HEK293 (cell line): Measurements from ENCODE around the gene KAT7.

Experiments used
- BCL11A ChIP-seq: fragments of 450-650 bp; formaldehyde crosslinking; IDR thresholded peaks from 2 replicates; pipeline ENCODE4 v1.5.1; 2016; ENCODE audit warnings: low read depth, missing biosample characterization, missing genetic modification characterization
- GLI4 ChIP-seq: fragments of 450-650 bp; formaldehyde crosslinking; IDR thresholded peaks from 2 replicates; pipeline ENCODE4 v1.5.1; 2016; ENCODE audit warnings: missing biosample characterization, missing genetic modification characterization
- SALL2 ChIP-seq: fragments of 450-650 bp; formaldehyde crosslinking; IDR thresholded peaks from 2 replicates; pipeline ENCODE4 v1.5.0; 2017; ENCODE audit warnings: missing biosample characterization, mild to moderate bottlenecking, missing genetic modification characterization, borderline replicate concordance
- SCRT1 ChIP-seq: fragments of 450-650 bp; formaldehyde crosslinking; IDR thresholded peaks from 2 replicates; pipeline ENCODE4 v1.5.1; 2016; ENCODE audit warnings: missing biosample characterization, missing genetic modification characterization, borderline replicate concordance
- ZBTB8A ChIP-seq: fragments of 450-650 bp; formaldehyde crosslinking; IDR thresholded peaks from 2 replicates; pipeline ENCODE4 v1.5.1; 2016; ENCODE audit warnings: missing biosample characterization, missing genetic modification characterization
- ZFP3 ChIP-seq: fragments of 450-650 bp; formaldehyde crosslinking; IDR thresholded peaks from 2 replicates; pipeline ENCODE4 v1.5.1; 2016; ENCODE audit warnings: low read depth, missing biosample characterization, missing genetic modification characterization
- ZNF112 ChIP-seq: fragments of 450-650 bp; formaldehyde crosslinking; IDR thresholded peaks from 2 replicates; pipeline ENCODE4 v1.5.0; 2017; ENCODE audit warnings: missing biosample characterization, missing genetic modification characterization
- ZNF184 ChIP-seq: fragments of 450-650 bp; IDR thresholded peaks from 2 replicates; pipeline ENCODE4 v1.5.1; 2018; ENCODE audit warnings: missing biosample characterization, mild to moderate bottlenecking, missing genetic modification characterization
- ZNF211 ChIP-seq: fragments of 450-650 bp; formaldehyde crosslinking; IDR thresholded peaks from 2 replicates; pipeline ENCODE4 v1.5.1; 2016; ENCODE audit warnings: low read depth, missing biosample characterization, missing genetic modification characterization
- ZNF23 ChIP-seq: fragments of 450-650 bp; formaldehyde crosslinking; IDR thresholded peaks from 2 replicates; pipeline ENCODE4 v1.5.1; 2016; ENCODE audit warnings: missing biosample characterization, missing genetic modification characterization, borderline replicate concordance
- ZNF292 ChIP-seq: fragments of 450-650 bp; formaldehyde crosslinking; IDR thresholded peaks from 2 replicates; pipeline ENCODE4 v1.5.1; 2016; ENCODE audit warnings: low read depth, missing biosample characterization, missing genetic modification characterization, borderline replicate concordance
- ZNF311 ChIP-seq: fragments of 450-650 bp; formaldehyde crosslinking; IDR thresholded peaks from 2 replicates; pipeline ENCODE4 v1.5.1; 2017; ENCODE audit warnings: missing biosample characterization, missing genetic modification characterization, borderline replicate concordance
- ZNF324 ChIP-seq: fragments of 450-650 bp; formaldehyde crosslinking; IDR thresholded peaks from 2 replicates; pipeline ENCODE4 v1.5.1; 2016; ENCODE audit warnings: missing biosample characterization, missing genetic modification characterization
- ZNF404 ChIP-seq: fragments of 450-650 bp; formaldehyde crosslinking; IDR thresholded peaks from 2 replicates; pipeline ENCODE4 v1.5.1; 2017; ENCODE audit warnings: missing biosample characterization, missing genetic modification characterization
- ZNF514 ChIP-seq: fragments of 450-650 bp; formaldehyde crosslinking; IDR thresholded peaks from 2 replicates; pipeline ENCODE4 v1.5.1; 2016; ENCODE audit warnings: missing biosample characterization, missing genetic modification characterization
- ZNF555 ChIP-seq: fragments of 450-650 bp; formaldehyde crosslinking; conservative IDR thresholded peaks from 2 replicates; pipeline ENCODE4 v1.5.1; 2017; ENCODE audit warnings: missing biosample characterization, mild to moderate bottlenecking, missing genetic modification characterization, inconsistent platforms
- ZNF561 ChIP-seq: fragments of 450-650 bp; IDR thresholded peaks from 2 replicates; pipeline ENCODE4 v1.5.1; 2018; ENCODE audit warnings: missing biosample characterization, missing genetic modification characterization, borderline replicate concordance
- ZNF629 ChIP-seq: fragments of 450-650 bp; formaldehyde crosslinking; IDR thresholded peaks from 2 replicates; pipeline ENCODE4 v1.5.1; 2017; ENCODE audit warnings: missing biosample characterization, missing genetic modification characterization
- ZNF654 ChIP-seq: fragments of 450-650 bp; formaldehyde crosslinking; IDR thresholded peaks from 2 replicates; pipeline ENCODE4 v1.5.1; 2016; ENCODE audit warnings: low read depth, missing biosample characterization, missing genetic modification characterization
- ZNF658 ChIP-seq: fragments of 450-650 bp; formaldehyde crosslinking; IDR thresholded peaks from 2 replicates; pipeline ENCODE4; 2016; ENCODE audit warnings: missing biosample characterization, missing genetic modification characterization
- ZNF664 ChIP-seq: fragments of 450-650 bp; formaldehyde crosslinking; IDR thresholded peaks from 2 replicates; pipeline ENCODE4 v1.5.1; 2016; ENCODE audit warnings: missing biosample characterization, missing genetic modification characterization
- ZNF747 ChIP-seq: fragments of 450-650 bp; formaldehyde crosslinking; IDR thresholded peaks from 2 replicates; pipeline ENCODE4 v1.5.1; 2016; ENCODE audit warnings: missing biosample characterization, missing genetic modification characterization
- ZNF76 ChIP-seq: fragments of 450-650 bp; formaldehyde crosslinking; IDR thresholded peaks from 2 replicates; pipeline ENCODE4; 2016; ENCODE audit warnings: low read depth, missing biosample characterization, missing genetic modification characterization, borderline replicate concordance
- TF ChIP-seq, protein P1 (sequence below): fragments of 450-650 bp; formaldehyde crosslinking; IDR thresholded peaks from 2 replicates; pipeline ENCODE4 v1.5.1; 2016; ENCODE audit warnings: missing biosample characterization, missing genetic modification characterization
- TF ChIP-seq, protein P2 (sequence below): fragments of 450-650 bp; formaldehyde crosslinking; IDR thresholded peaks from 2 replicates; pipeline ENCODE4 v1.5.1; 2016; ENCODE audit warnings: missing biosample characterization, missing genetic modification characterization
- TF ChIP-seq, protein P3 (sequence below): fragments of 450-650 bp; IDR thresholded peaks from 2 replicates; pipeline ENCODE4 v1.5.1; 2018; ENCODE audit warnings: missing biosample characterization, mild to moderate bottlenecking, missing genetic modification characterization
- TF ChIP-seq, protein P4 (sequence below): fragments of 450-650 bp; formaldehyde crosslinking; IDR thresholded peaks from 2 replicates; pipeline ENCODE4 v1.5.1; 2016; ENCODE audit warnings: missing biosample characterization, missing genetic modification characterization
- TF ChIP-seq, protein P5 (sequence below): fragments of 450-650 bp; formaldehyde crosslinking; IDR thresholded peaks from 2 replicates; pipeline ENCODE4 v1.5.1; 2016; ENCODE audit warnings: missing biosample characterization, missing genetic modification characterization

The KAT7 gene

GRCh38 chr17:49851387-49852291 lies 63.2 kb downstream of the KAT7 start (continued):
- TF ChIP-seq, protein P1, sequence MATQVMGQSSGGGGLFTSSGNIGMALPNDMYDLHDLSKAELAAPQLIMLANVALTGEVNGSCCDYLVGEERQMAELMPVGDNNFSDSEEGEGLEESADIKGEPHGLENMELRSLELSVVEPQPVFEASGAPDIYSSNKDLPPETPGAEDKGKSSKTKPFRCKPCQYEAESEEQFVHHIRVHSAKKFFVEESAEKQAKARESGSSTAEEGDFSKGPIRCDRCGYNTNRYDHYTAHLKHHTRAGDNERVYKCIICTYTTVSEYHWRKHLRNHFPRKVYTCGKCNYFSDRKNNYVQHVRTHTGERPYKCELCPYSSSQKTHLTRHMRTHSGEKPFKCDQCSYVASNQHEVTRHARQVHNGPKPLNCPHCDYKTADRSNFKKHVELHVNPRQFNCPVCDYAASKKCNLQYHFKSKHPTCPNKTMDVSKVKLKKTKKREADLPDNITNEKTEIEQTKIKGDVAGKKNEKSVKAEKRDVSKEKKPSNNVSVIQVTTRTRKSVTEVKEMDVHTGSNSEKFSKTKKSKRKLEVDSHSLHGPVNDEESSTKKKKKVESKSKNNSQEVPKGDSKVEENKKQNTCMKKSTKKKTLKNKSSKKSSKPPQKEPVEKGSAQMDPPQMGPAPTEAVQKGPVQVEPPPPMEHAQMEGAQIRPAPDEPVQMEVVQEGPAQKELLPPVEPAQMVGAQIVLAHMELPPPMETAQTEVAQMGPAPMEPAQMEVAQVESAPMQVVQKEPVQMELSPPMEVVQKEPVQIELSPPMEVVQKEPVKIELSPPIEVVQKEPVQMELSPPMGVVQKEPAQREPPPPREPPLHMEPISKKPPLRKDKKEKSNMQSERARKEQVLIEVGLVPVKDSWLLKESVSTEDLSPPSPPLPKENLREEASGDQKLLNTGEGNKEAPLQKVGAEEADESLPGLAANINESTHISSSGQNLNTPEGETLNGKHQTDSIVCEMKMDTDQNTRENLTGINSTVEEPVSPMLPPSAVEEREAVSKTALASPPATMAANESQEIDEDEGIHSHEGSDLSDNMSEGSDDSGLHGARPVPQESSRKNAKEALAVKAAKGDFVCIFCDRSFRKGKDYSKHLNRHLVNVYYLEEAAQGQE (tag by site-specific recombination): no peak
- TF ChIP-seq ZNF76 (tag by site-specific recombination) (no peak), ZNF311 (tag by site-specific recombination) (no peak), SCRT1 (tag by site-specific recombination) (no peak), ZFP3 (tag by site-specific recombination) (no peak), ZNF292 (no peak), ZNF324 (peak; percentile 79; the same call in 1 of the 2 replicates), ZNF211 (tag by site-specific recombination) (no peak), ZNF112 (tag by site-specific recombination) (no peak), ZNF23 (tag by site-specific recombination) (no peak), ZBTB8A (peak; percentile 67), ZNF561 (tag by site-specific recombination) (no peak), SALL2 (tag by site-specific recombination) (no peak), BCL11A (tag by site-specific recombination) (peak; percentile 65; the same call in 1 of the 2 replicates), ZNF664 (tag by site-specific recombination) (no peak), ZNF514 (no peak), GLI4 (tag by site-specific recombination) (0 out of 2 replicates have a peak, but pooled peaks have one; percentile 34), ZNF654 (tag by site-specific recombination) (peak; percentile 75), ZNF629 (tag by site-specific recombination) (peak; percentile 42; the same call in 1 of the 2 replicates), ZNF747 (tag by site-specific recombination) (no peak), ZNF184 (no peak), ZNF404 (tag by site-specific recombination) (no peak), ZNF555 (tag by site-specific recombination) (no peak), ZNF658 (tag by site-specific recombination) (no peak)
- TF ChIP-seq, protein P2, sequence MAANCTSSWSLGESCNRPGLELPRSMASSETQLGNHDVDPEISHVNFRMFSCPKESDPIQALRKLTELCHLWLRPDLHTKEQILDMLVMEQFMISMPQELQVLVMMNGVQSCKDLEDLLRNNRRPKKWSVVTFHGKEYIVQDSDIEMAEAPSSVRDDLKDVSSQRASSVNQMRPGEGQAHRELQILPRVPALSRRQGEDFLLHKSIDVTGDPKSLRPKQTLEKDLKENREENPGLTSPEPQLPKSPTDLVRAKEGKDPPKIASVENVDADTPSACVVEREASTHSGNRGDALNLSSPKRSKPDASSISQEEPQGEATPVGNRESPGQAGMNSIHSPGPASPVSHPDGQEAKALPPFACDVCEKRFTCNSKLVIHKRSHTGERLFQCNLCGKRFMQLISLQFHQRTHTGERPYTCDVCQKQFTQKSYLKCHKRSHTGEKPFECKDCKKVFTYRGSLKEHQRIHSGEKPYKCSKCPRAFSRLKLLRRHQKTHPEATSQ (tag by site-specific recombination): no peak; the same call in 1 of the 2 replicates
- TF ChIP-seq, protein P3, sequence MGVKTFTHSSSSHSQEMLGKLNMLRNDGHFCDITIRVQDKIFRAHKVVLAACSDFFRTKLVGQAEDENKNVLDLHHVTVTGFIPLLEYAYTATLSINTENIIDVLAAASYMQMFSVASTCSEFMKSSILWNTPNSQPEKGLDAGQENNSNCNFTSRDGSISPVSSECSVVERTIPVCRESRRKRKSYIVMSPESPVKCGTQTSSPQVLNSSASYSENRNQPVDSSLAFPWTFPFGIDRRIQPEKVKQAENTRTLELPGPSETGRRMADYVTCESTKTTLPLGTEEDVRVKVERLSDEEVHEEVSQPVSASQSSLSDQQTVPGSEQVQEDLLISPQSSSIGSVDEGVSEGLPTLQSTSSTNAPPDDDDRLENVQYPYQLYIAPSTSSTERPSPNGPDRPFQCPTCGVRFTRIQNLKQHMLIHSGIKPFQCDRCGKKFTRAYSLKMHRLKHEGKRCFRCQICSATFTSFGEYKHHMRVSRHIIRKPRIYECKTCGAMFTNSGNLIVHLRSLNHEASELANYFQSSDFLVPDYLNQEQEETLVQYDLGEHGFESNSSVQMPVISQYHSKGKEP: no peak
- TF ChIP-seq, protein P4, sequence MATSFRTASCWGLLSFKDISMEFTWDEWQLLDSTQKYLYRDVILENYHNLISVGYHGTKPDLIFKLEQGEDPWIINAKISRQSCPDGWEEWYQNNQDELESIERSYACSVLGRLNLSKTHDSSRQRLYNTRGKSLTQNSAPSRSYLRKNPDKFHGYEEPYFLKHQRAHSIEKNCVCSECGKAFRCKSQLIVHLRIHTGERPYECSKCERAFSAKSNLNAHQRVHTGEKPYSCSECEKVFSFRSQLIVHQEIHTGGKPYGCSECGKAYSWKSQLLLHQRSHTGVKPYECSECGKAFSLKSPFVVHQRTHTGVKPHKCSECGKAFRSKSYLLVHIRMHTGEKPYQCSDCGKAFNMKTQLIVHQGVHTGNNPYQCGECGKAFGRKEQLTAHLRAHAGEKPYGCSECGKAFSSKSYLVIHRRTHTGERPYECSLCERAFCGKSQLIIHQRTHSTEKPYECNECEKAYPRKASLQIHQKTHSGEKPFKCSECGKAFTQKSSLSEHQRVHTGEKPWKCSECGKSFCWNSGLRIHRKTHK: no peak
- TF ChIP-seq, protein P5, sequence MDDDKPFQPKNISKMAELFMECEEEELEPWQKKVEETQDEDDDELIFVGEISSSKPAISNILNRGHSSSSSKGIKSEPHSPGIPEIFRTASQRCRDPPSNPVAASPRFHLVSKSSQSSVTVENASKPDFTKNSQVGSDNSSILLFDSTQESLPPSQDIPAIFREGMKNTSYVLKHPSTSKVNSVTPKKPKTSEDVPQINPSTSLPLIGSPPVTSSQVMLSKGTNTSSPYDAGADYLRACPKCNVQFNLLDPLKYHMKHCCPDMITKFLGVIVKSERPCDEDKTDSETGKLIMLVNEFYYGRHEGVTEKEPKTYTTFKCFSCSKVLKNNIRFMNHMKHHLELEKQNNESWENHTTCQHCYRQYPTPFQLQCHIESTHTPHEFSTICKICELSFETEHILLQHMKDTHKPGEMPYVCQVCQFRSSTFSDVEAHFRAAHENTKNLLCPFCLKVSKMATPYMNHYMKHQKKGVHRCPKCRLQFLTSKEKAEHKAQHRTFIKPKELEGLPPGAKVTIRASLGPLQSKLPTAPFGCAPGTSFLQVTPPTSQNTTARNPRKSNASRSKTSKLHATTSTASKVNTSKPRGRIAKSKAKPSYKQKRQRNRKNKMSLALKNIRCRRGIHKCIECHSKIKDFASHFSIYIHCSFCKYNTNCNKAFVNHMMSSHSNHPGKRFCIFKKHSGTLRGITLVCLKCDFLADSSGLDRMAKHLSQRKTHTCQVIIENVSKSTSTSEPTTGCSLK: no peak
